ENCODE measurements around the gene PRR15L.
"Not testable (repeated sequence)": the region's sequence is repeated elsewhere in the genome, so short reads cannot be mapped to it uniquely, and the experiment has no call there.

- not testable (repeated sequence) for TF ChIP-seq POLR2A, CTCF (IDR thresholded peaks at IDR 0.05)
Measured at GRCh38 chr17:48001657-48002056, 44.0 kb upstream of the PRR15L start.

Measured in thyroid gland (tissue), 4 donors.